Measurements from ENCODE around the gene PSEN2.

DNA sequence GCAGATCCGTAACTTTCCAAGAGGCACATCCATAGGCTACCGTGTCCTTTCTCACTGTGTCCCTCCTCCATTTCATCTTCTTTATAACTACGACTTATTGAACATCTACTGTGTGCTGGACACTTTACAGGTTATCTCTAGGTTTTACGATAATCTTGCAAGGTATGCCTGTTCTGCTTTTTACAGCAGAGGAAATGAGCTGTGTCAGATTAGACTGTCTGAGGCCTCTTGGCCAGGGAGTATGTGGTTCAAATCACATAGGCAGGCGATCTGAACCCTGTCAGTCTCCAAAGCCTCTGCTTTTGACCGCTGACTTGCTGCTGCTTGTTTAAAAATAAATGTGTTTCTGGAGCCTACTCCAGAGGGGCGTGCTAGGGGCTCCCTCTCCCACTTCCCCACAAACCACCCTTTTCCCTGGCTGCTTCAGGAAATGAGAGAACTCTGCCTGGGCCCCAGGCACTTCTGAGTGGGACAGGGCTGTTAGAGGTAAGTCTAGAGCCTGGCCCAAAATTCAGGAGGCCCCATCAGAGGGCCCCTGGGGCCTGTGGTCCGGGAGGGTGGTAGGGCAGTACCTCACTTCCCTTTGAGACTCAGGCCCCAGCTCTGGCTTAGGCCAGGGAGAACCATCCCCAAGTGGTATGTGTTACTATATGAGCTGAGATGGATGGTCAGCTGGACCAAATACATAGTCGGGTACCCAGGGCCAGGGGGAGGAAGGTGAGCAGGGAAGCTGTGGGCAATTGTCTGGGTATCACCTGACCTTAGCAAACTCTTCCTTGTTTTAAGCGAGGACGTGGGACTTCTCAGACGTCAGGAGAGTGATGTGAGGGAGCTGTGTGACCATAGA lies 4.4 kb downstream of the PSEN2 start:
- TF ChIP-seq, protein P1, sequence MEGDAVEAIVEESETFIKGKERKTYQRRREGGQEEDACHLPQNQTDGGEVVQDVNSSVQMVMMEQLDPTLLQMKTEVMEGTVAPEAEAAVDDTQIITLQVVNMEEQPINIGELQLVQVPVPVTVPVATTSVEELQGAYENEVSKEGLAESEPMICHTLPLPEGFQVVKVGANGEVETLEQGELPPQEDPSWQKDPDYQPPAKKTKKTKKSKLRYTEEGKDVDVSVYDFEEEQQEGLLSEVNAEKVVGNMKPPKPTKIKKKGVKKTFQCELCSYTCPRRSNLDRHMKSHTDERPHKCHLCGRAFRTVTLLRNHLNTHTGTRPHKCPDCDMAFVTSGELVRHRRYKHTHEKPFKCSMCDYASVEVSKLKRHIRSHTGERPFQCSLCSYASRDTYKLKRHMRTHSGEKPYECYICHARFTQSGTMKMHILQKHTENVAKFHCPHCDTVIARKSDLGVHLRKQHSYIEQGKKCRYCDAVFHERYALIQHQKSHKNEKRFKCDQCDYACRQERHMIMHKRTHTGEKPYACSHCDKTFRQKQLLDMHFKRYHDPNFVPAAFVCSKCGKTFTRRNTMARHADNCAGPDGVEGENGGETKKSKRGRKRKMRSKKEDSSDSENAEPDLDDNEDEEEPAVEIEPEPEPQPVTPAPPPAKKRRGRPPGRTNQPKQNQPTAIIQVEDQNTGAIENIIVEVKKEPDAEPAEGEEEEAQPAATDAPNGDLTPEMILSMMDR (IDR thresholded peaks at IDR 0.05): no peak
- no peak for TF ChIP-seq EZH2 (IDR thresholded peaks at IDR 0.05; ENCODE audit: borderline replicate concordance, insufficient read depth, low read depth, low read length, poor library complexity, severe bottlenecking)

Data from B cell (primary cell).